HG03457 (cell line): Measurements from ENCODE around the gene TAF1C.

Source experiments
- ATAC-seq: cut with Tn5 transposase; IDR thresholded peaks from one replicate; pipeline ENCODE4 v1.9.1; 2021; ENCODE audit warnings: moderate number of reproducible peaks; ENCODE audit not compliant: unreplicated experiment

Gene TAF1C

DNA sequence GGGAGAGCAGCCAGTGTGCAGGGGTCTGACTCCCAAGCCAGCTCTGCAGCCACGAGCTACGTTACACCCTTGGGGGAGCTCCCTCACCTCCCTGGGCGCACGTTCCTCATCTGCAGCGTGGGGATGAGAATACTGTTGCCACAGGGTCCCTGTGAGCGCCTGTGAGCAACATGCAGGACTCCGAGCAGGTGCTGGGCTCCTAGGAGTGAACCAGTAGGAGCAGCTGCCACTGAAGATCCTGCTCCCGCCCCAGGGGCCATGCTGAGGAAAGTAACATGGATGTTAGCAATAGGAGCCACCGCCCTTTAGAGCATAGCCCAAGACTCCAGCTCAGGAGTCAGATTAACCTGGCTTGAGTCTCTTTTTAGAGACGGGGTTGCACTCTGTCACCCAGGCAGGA lies 25.8 kb downstream of the TAF1C start:
- no peak for ATAC-seq

DNA sequence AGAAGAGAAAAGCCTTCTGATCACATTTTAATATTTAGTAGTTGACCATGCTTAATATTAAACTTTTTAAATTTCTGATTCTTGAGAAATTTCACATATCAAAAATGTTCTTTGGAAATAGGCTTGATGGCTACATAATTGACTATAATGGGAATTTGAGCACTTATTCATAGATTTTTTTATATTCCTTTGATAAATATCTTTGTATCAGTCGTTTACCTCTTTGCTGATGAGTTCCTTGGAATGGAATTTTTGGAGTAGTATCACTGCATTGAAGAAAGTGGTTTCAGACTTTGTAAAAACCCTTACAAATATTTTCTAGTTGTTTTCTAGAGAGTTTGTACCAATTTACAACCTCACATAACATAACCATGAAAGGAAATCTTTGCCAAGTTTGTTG lies 27.1 kb downstream of the TAF1C start:
- no peak for ATAC-seq

DNA sequence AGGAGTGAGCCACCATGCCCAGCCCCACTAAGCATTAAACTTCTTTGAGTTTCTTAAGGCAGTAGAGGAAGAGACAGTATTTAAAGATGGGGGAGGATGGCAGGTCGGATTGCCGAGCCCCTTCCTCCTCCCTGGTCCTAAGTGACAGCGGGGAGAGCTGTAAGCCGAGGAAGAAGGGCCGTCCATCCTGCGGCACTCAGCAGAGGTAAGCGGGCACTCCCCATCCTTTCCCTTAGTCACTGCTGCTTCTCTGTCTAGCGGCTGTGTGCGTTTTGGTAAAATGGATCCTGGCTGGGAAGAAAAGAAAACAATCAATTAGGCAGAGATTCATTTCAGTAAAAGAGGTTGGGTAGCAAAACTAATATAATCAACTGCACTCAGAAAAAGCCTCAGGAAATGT lies 27.9 kb downstream of the TAF1C start:
- ATAC-seq = no peak

DNA sequence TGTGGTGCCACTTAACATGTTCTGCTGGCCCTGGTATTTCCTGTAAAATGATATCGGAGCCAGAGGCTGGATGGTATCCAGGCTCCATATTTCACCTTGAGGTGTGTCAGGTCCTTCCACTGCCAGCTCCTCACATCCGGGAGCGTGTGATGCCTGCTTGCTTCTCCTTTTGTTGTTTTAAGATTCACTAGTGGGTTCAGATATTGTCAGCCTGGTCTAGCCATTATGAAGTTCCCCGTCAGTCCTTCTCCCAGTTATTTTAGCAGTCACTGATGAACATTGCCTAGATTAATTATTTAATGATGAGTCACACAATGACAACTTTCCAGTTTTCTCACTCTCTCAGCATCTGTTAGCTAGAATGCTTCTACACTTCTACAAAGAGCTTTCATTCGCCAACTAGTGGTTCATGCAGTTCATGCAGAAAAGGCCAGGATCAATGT lies 30.5 kb downstream of the TAF1C start:
- no peak for ATAC-seq

DNA sequence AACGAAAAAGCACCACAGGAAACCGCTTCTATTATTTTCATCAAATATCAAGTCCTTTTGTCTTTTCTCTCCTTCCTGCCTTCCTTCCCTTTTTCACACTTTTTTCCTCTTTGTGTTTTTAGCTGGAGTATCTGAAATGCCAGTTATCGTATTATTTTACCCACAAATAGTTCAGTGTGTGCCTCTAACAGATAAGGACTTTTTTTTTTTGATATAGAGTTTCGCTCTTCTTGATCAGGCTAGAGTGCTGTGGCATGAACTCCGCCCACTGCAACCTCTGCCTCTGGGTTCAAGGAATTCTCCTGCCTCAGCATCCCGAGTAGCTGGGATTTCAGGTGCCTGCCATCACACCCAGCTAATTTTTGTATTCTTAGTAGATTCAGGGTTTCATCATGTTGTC lies 31.1 kb downstream of the TAF1C start:
- no peak for ATAC-seq

DNA sequence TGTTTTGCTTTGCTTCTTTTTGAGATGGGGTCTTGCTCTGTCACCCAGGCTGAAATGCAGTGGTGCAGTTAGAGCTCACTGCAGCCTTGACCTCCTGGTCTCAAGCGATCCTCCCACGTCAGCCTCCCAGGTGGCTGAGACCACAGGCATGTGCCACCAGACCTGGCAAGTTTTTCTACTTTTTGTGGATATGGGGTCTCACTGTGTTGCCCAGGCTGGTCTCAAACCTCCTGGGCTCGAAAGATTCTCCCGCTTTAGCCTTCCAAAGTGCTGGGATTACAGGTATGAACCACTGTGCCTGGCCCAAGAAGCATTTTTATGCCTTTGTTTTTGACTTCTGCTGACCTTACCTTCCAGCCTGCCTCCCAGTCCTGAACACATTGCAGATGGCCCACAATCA lies 31.6 kb downstream of the TAF1C start:
- no peak for ATAC-seq

DNA sequence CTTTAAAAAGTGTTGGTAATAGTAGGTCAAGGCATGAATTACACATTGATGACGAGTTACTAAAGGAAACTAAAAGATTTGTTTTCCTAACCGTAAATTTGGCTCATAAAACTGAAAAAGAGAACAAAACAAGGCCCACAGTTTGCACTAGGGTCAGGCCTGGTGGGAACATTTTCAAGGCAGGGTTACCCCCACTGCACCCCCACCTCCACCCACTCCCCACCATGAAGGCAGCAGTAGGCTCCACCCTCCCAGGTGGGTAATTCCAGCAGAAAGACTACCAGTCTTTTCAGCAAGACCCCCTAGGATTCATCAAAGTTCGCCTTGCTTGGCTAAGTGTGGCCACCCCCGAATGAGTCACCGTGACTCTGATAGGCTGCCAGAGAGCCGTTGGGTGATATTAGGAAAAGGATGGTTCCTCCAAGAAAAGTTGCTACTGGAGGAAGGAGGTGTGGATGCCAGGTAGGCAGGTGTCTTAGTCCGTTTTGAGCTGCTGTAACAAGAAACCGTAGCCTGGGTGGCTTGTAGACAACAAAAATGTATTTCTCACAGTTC lies 33.1 kb downstream of the TAF1C start:
- no peak for ATAC-seq

DNA sequence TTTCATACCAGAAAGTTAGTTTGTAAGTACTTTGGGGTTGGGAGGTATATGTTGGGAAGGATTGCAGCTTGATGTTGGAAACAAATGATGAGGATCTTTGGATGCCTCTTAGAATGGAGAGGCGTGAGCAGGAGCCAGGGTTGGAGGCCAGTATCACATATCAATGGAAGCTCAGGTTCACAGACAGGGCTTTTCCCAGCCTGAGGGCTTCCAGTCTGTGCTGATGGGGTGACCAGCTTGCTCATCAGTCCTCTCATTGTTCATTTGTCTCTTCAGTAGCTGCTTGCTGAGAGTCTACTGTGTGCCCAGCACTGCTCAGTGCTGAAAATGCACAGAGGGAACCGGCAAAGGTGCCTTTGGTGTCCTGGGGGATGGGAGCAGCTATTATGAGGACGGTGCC lies 35.9 kb downstream of the TAF1C start:
- ATAC-seq = no peak

DNA sequence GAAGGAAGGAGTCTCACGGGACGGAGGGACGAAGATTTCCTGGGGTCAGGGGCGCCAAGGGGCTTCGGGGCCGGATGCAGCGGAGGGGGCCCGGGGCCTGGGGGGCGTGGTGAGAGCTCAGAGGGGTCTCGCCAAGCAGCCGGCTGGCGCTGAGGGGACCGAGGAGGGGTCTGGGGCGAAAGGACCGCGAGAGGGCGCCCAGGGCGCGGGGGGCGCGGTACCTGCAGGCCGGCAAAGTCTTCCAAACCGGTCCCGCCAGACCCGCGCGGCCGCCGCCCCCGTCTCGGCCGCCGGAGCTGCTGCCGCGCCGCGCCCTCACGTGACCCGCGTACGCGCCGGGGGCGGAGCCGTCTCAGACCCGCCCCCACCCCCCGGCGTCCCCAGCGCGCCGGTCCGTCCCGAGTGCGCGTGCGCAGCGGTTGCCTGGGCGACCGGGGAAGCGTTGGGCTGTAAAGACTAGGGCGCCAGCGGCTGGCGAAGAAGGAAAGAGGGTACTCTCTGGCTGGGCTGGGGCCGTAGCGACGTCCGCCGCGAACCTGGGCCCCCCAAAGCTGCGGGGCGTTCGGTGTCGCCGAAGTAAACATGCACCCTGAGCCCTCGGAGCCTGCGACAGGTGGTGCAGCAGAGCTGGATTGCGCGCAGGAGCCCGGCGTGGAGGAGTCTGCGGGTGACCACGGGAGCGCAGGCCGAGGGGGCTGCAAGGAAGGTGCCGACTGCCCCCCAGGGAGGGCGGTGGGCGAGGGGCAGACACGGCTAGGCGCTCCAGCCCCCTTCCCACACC lies 41.8 kb downstream of the TAF1C start, which contains the start of the genes DNAAF1 and HSDL1:
Gene DNAAF1 (plus strand): TSS at position 450 of the 781 bp plus-strand sequence. CDS start 133 bp downstream, at position 583.
Gene HSDL1 (minus strand): TSS at position 319 of the 781 bp plus-strand sequence. CDS start 13,856 bp downstream, outside the sequence.
- peak; percentile 65 for ATAC-seq

DNA sequence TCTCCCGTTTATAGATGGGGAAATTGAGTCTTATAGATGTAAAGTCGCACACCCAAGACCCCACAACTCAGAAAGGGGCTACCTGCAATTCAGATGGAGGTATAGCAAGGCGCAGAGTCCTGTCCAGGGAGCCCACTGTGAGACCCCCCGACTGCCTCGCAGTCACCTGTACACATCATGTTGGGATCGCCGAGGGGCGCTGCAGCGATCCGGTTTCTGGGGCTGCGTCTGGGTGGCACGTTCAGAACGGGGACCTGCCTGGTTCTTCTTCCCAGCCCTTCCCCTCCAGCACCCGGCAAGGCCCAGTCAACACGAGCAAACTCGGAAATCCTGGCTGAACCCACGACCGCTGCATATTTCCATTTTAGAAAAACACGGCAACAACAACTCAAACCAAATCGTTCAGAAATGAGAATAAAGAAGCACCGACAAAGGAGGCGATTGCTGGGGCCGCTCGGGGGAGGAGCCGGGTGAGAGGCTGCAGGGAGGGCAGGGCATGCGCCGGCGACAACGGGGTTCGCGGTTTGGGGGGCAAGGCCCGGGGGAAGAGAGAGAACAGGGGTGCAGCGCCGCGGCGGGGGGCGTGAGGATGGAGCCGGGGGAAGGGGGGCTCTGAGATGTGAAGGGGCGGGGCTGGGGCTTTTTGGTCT lies 42.5 kb downstream of the TAF1C start:
- ATAC-seq = no peak

DNA sequence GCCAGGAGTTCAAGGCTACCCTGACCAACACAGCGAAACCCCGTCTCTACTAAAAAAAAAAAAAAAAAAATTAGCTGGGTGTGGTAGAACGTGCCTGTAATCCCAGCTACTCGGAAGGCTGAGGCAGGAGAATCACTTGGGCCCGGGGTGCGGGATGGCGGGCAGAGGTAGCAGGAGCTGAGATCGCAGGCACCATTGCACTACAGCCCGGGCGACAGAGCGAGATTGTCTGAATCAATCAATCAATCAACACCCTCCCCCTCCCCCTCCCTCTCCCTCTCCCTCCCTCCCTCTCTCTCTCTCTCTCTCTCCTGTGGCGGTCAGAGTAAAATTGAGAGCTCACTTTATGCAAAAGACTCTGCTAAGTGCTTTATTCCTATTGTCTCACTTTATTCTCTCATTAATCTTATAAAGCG lies 43.1 kb downstream of the TAF1C start:
- ATAC-seq = no peak

DNA sequence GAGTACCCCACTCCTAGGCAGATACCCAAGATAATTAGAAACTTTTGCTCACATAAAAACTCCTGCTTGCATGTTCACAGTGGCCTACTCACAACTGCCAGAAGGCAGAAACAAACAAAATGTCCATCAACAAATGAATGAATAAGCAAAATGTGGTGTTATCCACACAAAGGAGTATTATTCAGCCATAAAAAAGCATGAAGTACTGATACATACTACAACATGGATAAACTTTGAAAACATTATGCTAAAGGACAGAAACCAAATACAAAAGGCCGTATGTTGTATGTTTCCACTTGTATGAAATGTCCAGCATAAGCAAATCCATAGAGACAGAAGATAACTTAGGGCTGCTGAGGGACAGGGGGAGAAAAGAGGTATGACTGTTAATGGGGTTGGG lies 43.8 kb downstream of the TAF1C start:
- no peak for ATAC-seq

DNA sequence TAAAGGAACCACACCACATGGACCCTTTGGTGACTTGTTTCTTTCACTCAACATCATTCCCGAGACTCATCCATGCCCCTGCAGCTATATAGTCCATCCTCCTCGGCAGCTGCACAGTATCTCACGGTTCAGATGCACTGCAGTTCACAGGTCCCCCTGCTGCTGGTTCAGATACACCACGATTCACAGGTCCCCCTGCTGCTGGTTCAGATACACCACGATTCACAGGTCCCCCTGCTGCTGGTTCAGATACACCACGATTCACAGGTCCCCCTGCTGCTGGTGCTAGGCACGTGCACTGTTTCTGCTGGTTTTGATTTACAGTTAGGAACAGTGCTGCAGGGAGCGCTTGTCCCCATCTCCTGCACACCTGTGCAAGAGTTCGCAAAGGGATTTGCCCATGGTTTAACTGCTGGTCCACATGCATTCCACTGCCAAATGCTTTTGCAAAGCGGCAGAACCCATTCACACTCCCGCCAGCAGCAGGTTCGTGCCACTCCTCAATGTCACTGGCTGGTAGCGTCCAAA lies 45.6 kb downstream of the TAF1C start:
- ATAC-seq = no peak

DNA sequence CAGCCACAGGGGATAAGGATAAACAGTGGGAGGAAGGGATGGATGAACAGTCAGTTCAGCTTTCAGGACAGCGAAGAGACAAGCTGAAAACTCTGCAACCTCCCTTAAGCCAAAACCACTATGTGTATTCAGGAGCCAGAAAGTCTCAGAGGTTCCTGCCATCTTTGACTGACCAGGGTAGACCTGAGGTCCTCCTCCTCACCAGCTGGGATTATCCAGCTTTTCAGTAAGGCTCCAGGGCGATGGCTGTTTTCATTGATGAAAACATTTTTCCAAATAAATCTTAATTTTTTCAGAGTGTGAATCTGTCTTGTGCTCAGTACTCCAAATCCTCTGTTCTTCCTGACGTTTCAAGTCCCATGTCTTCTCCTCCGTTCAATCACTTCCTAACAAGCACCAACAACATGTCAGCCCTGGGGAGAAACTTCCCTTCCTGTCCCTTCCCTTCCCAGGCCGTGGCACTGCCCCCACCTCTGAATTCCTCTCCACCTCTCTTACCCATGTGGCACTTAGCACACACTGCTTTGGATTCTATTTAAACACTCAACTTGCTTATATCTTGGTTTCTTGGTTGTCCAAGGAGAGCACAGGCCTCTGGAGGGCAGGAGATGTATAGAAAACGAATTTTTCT lies 47.1 kb downstream of the TAF1C start:
- ATAC-seq = no peak

DNA sequence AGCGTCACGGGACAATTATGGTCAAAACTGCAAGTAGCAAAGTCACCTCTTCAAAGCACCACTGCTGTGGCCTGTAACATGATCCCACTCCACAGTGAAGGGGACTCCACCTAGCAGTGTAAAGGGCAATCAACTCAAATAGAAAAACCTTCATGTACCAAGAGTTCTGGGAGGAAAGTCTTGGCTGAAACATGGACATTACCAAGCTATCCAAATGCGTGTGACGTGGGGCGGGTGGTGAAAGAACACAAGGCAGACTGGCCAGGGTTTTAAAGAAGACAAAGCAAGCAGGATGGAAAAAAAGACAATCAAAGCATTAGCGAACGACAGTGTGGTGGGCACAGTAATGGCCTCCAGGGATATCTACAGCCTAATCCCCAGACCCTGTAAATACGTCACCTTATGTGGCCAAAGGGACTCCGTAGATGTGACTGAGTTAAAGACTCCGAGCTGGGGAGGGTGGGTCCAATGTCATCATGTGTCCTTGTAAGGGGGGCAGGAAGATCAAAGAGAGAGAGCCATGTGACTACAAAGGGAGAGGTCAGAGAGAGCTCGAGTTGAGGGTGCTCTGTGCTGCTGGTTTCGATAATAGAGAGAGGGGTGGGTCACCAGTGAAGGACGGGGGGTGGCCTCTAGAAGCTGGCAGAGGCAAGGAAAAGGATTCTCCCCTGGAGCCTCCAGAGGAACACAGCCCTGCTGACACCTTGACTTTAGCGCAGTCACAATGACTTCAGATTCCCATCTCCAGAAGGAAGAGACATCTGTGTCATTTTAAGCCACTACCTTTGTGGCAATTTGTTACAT lies 47.8 kb downstream of the TAF1C start:
- no peak for ATAC-seq

DNA sequence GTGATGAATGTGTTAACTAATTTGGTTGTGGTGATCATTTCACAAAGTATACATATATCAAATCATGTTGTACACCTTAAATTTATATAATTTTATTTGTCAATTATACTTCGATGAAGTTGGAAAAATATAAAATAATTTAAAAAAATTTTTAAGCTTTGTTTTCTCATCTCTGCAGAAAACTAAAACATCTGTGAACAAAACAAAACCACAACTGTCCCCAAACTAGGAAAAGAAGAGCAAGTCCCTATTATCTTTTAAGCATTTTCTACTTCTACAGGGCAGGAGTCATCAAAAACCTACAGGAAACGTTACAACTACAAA lies 48.4 kb downstream of the TAF1C start:
- no peak for ATAC-seq

DNA sequence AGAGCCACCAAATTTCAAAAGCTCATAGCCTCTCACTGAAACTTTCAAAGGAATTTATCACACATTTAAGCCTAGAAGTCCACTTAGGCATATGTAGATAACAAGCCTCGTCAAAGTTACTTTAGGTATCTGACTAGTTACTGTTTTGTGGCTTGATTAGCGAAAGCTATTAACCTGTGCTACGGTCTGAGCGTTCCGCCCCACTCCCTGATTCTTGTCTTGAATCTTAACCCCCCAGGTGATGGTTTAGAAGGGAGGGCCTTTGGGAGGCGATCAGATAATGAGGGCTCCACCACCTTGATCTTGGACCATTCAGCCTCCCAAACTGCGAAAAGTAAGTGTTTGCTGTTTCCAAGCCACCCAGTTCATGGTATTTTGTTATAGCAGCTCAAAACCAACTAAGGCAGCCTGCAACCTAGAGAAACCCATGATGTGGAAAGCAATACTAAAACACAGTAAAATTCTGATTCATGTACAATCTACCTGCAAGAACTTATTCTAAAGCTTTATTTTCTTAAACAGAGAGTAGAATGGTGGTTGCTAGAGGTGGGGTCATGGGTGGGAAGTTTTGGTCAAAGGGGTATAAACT lies 49.0 kb downstream of the TAF1C start:
- ATAC-seq = no peak

DNA sequence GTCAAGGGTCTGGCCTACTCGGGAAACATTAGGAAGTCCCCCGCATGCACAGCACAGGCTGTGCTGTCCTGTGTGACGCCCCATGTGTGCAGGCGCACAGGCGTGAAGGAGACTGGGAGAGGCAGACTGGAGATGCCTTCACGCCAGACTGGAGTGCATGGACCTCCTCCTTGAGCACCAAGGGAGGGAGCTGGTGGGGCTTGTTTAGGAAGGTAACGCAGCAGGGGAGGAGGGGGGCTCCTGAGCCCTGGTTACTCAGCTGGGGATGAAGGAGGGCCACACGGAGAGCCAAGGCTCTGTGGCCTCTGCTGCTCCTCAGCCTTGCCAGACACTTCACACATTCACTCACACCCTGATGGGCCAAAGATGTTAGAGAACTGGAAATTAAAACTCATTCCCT lies 49.6 kb downstream of the TAF1C start:
- ATAC-seq = no peak

DNA sequence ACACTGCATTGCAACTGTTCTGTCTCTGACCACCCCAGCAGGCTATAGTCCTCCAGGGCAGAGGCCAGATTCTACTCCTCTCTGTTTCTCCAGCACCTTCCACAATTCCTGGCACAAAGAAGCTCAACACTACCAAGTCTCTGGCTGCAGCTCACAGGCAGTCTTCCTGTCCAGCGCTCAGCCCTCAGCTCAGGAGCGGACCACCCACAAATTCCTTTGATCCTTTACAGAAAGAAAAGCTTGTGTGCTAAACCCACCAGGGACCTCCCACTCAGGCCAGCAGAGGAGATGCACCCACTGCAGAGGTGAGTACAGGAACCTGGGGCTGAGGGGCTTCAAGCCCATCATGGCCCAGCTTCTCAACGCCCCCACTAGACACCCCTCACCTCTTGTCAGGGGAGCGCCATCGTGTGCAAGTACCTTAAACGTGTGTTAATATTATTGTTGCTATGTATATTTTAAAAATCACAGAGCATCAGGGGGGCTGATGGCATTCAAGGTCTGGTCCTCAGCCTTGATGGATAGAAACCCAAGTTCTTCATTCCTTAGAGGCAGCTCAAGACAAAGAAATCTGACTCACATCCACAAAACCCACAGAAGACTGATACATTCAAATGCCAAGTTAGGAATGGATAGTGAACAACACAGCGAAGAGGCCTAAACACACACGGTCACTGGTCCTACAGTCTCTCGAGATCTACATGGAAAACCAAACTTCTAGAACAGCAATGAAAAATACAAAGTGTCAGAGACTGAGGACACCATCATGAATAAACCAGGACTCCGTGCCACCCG lies 50.3 kb downstream of the TAF1C start:
- no peak for ATAC-seq
